ENCODE measurements around the gene RSU1.
A peak's percentile ranks its signal among the peaks of the same experiment; 100 is the strongest.

Gene RSU1

DNA sequence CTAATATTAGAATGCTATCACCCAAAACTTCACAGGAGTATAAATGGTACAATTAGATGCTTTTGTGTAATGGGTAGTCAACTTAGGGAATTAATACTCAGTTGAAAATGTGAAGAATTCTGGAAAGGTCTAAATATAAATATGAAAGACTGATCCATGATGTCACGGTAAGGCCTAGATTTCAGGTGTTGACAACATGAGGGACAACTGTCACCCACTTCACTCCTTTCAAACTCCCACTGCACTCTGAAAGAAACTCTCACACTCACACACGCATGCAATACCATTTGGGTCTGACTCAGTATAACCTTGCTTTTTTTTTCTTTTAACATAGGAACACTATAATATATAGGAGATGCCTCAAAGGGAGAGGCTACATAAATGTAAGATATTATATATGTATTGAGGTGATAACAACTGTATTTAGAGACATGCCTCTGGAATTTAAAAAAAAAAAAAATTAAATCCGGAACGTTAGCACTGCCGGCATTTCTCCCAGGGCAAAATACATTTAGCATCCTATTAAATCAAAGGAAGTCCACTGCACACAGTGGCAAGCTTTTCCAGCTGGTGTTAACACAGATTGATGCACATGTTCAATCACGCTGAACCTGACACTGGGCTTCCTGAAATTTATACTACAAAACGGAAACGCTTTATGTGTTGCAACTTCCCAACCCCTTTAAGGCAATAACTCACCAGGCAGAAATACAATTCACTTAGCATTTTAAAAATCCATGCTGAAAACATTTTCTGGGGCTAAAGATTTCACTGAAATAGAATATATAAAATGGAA is 74.9 kb downstream of the RSU1 start:
- peak; percentile 2 for DNase-seq

DNA sequence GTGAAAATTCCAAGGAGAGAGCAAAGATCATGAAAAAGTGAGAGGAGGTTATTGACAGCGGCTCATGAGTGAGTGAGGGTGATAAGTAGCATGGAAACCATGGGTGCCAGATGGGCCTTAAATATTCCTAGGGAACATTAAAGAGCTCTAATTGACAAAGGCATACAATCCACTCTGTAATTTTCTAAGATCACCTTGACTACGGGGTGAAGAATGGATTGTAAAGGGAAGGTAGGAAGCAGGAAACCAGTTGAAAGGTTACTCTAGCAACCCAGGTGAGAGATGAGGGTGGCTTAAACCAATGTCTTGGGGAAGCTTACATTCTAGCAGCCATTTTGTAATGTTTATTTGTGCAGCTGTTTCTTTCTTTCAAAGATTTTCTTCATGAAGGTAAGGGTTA is 75.7 kb downstream of the RSU1 start:
- no peak for DNase-seq

DNA sequence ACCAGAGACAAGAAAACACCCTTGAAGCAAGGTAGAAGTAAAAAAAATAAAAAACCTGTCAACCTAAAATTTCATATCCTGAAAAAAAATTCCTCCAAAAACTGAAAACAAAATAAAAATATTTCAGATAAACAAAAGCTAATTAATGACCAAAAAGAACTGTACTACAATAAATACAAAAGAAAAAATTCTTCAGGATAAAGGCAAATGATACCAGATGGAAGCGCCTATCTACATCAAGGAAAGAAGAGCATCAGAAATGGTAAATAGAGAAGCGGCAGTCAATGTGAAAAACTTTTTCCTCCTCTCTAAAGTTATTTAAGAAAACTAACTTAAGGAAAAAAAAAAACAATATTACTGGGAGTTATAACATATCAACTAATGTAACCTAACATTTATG is 79.8 kb downstream of the RSU1 start:
- no peak for DNase-seq

DNA sequence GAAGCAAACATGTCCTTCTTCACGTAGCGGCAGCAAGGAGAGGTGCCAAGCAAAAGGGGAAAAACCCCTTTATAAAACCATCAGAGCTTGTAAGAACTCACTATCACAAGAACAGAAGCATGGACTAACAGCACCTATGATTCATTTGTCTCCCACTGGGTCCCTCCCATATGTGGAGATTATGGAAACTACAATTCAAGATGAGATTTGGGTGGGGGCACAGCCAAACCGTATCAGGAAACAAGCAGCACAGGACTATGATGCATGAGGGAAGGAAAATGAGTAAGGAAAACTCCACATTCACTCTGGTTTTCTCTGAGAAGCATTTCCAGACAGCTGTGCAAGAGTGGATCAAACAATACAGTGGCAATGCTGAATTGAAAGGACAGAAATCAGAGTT is 81.6 kb downstream of the RSU1 start:
- no peak for DNase-seq

DNA sequence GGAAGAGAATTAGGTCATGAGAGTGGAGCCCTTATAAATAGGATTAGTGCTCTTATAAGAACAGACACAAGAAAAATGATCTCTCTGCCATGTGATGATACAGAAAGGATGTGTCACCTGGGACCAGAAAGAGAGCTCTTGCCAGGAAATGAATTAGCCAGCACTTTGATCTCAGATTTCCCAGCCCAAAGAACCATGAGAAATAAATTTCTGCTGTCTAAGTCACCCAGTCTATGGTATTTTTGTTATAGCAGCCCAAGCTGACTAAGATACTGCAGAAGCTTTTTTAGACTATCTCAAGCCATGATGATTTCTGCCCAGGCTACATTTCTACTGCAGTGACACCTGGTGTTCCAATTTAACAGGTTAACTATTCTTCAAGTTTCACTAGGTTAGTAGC is 84.8 kb downstream of the RSU1 start:
- no peak for DNase-seq

DNA sequence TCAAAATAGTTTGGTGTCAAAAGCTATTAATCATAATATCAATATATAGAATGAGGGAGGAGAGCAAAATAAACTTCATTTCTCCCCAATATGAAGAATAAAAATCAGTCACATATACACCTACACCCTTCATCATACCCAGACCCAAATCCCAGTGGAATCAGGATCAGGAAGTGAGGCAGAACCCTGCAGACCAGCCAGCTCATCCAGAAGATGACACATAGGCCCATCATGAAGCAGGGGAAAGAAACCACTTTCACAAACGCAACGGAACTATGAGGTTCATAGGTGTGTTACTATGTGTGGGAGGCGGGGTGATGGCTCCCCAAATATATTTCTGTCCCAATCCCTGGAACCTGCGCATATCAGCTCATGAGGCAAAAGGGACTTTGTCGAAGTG is 89.0 kb downstream of the RSU1 start:
- no peak for DNase-seq

DNA sequence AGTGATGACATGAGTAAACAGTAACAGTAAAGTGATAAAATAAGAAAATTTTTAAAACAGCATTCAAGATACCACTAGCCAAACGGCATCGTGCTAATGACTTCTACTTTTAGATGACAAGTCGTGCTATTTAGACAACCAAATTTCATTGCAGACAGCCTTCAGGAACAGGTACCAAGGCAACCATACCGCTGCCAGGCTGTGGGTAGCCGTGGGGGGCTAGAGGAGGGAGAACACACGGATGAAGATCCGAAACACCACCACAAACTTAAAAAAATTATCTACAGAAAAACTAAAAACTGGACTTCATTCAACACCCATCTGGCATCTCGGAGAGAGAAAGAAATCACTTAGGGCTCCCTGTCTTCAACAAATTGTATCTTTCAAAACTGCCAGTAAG is 89.6 kb downstream of the RSU1 start:
- DNase-seq = no peak

DNA sequence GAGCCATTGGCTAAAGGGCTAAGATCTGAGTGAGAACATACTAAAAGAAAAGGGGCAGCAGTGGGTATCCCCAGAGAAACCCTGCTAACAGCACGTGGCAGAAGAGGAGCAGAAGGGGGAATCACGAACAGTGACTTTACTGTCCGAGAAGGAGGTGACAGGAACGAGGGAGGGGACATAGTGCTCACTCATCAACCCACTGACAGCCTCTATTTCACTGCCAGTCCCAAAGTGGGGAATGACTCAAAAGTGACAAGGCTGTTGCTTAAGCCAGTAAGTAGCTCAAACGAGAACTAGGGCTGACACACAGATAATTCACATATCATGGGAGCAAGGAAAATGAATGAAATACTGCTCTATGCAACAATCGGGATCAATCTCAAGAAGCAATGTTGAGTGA is 92.7 kb downstream of the RSU1 start:
- no peak for DNase-seq

DNA sequence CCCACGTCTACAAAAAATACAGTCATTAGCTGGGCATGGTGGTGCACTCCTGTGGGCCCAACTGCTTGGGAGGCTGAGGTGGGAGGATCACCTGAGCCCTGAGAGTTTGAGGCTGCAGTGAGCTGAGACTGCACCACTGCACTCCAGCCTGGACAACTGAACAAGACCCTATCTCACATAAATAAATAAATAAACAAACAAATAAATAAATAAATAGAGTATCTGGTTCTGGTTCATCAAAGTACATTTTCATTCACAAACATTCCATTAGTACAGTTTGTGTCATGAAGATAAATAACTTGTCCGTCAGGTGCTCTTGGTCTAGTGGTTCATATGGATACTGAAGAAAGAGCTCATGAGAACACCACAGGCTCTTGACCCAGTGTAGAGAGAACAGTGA is 96.4 kb downstream of the RSU1 start:
- no peak for DNase-seq

DNA sequence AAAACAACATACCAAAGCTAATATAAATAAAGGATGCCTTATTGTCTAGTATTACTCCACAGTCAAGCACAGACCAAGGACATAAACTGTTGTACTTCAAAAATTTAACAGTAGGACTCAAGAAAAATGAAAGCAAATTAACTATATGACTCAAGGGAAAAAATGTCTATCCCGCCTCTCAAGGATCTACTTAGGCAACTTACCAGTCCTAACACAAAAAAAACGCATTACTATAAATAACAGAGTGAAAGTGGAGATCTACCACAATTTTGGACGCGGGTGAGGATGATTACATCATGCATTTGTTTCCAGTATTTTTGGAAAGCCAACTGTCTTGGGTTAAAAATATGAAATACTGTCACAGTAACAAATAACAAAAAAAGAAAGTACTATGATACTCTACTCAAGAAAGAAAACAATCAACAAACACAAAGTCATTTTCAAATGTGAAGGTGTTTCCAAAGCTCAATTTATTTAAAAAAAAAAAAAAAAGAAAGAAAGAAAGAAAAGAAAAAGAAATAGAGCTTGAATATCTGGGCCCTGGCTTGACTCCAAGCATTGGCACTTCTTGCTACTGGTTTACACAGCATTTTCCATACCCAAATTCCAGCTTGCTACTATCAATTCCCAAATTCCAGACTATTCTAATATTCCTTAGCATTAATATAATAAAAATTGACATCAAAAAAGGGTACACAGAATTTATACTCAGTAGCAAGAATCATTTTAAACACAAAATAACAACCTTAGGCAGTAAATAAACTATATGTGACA is 99.4 kb downstream of the RSU1 start:
- no peak for DNase-seq

DNA sequence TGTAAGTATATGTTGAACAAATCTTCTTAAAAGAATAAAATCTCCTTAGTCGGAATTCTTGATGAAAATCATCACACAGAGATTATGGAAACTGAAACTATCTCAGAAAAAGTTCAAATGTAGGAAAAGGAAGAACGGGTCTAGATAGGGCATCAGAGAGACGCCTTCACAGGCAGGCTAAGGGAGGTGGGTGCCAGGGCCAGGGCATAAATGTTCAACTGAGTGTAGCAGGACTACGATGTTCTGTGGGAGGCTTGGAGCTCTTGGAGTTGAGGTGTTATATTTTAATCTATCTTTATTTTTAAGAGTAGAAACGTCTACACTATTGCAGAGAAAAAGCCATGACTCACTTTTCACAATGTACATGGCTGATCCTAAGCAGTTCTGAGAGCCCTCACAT is 101.2 kb downstream of the RSU1 start:
- no peak for DNase-seq

DNA sequence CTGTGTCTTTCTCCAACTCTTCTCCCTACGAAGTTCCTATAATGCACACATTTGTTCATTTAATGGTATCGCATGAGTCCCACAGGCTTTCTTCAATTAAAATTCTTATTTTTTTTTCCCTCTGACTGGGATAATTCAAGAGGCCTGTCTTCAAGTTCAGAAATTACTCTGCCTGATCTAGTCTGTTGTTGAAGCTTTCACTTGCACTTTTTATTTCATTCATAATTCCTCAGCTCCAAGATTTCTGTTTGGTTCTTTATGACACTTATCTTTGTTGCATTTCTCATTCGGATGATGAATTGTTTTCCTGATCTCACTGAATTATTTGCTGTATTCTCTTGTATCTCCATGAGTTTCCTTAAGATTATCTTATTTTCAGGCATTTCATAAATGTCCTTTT is 103.9 kb downstream of the RSU1 start:
- DNase-seq = no peak

DNA sequence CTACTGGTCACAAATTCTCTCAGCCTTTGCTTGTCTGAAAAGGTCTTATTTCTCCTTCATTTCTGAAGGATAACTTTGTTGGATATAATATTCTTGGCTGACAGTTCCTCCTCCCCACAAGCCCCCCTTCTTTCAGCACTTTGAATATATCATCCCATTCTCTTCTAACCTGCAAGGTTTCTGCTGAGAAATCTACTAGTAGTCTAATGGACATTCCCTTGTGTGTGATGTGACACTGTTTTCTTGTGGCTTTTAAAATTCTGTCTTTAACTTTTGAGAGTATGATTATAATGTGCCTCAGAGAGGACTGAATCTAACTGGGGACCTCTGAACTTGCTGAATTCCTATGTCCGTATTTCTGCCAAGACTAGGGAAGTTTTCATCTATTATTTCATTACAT is 104.3 kb downstream of the RSU1 start:
- no peak for DNase-seq

DNA sequence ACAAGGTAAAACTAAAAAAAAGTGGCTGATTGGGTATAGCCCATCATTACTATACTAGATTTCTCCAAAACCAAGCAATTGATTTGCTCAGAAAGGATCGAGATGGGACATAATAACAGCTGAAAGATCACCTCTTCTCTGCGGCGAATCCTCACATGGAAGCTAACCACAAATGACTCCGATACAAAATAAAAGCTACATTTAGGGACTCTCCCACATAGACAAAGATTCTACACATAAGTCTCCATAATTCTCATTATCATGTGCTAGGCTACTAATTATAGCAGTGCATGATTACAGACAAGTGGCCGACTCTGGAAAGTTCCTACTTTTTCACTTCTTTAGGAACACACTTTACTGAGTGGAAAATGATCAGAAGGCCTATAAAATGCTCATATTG is 116.9 kb downstream of the RSU1 start:
- DNase-seq = no peak

DNA sequence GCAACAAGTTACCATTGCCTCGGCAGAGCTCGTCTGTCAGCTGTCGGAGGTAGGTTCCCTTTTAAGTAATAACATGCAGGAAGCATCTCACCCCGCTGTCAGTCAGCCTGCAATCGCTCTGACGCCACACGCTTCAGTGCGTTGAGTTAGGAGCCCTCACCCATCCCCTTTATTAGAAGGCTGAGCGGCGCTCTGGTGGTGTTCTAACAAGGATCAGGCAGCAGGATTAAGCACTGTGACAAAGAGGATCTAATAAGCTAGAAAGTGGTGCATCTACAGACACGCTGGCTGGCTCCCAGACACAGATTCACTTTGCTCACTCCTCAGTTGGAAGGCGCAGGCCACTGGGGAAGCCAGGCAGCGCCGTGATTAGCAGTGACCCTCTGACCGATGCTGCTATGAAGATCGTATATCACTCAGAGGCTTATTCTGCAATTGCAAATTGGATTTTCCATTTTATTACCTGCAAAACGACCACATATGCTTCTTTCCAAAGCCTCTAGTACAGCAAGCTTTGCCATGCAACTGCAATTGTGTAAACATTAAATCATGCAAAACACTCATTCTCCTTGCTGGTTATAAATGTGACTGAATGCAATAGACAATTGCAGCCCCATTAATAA is 117.7 kb downstream of the RSU1 start:
- DNase-seq = no peak

DNA sequence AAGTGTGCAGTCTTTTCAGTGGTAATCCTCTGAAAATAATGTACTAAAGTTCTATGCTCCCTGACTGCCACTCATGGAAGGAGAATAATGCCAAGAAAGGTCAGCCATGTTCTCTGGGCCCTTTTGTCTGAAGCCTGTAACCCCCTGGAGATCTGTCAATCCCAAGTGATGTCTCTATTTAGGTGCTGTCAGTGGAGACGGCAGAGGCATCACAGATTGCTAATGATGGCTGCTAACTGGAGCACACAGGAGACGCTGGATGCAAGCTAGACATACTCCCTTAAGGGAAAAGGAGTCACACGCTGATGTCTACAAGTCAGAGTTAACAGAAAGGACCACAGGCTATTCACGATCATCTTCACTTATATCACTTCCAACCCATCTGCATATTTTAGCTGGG is 118.8 kb downstream of the RSU1 start:
- no peak for DNase-seq

DNA sequence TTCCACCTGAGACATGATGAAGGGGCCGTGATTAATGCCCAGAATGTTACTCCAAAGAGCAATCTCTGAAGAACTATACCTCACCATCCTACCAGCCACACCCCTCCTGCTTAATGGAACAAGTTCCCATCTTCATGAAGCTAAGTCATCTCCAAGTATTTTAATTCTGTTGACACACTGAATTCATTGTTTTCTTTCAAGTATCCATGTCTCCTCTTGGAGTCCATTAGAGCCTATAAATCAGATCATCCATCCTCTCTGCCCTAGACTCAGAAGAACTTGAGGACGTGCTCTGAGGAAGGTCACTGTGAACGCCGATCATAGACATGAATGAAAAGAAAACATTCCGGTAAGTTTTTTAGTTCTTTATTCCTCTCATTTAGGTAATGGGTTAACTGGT is 126.8 kb downstream of the RSU1 start:
- DNase-seq = no peak

DNA sequence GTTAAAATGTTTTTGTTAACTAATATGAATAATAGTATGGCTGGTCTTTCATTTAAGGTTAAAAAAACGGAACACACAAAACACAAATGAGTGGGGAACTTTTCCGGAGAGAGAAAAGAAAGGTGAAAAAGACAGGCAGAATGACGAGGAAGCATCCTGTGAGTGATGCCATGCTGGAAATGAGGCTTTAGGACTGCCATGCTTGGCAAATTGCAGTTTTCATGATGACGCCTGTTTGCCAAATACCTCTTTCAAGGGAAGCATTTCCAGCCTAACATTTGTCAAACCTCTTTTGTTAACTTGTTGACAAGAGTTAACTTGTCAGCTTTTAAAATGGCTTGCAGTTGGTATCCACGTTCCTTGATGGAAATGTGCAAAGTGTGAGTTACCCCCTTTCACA is 127.5 kb downstream of the RSU1 start:
- no peak for DNase-seq

DNA sequence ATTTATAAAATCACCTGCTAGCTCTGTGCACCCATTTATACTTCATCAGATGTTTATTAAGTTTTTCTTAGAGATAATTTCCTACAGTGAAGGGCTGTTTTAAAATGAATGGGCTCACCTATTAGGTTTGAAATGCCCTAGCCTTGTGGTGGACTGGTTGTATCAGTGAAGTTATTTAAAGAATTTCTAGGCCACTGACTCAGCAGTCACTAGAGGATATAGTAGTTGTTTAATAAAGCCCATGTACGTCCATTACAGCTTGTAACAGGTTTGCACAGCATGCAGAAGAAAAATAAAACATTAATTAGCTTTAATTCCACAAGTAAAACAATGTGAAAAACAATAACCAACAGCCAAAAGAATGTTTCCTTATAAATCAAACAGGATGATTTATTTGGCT is 128.0 kb downstream of the RSU1 start:
- no peak for DNase-seq

DNA sequence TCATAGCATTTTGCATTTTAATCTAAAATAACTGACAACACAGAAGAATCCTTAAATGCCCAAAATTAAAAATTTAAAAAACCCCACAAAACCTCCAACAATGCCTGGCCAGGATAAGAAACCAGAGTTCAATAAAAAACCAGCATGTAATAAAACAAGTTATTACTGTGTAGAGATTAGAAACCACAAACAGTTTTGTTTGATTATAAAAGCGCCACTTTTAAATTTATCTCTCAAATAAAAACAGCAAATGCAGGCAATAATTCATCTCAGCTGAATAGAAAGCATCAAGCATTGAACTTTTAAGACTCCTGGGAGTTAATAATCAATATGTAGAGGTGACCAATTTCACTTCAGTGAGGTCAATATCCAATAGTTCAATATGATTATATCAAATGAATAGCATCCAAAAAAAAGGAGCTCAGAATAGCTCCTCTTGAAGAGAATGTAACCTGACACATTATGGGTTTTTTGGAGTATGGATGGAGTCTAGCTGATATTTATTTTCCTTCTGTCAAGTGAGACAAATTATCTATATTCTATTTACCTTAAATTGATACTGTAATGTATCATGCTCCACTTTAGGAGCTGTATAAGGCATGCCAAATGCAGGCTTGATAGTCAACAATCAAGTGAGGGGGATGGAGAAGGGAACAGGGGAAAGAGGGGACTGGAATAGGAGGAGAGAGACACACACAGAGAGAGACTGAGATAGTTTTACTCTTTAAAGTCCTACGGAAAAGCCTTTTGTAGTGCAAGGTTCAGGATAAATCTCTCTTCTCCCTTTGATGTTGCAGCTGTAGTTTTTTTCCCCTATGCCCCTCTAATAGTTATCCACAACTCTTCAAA is 130.9 kb downstream of the RSU1 start:
- DNase-seq = no peak

DNA sequence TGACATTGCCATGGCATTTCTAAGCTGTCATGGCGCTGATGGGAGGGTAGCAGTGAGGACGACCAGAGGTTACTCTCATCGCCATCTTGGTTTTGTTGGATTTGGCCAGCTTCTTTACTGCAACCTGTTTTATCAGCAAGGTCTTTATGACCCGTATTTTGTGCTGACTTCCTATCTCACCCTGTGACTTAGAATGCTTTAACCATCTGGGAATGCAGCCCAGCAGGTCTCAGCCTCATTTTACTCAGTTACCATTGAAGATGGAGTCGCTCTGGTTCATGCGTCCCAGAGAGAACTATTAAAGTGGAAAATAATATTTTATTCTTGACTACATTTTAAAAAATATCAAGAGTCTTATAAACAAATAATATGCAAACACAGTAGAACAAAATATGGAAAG is 131.7 kb downstream of the RSU1 start:
- no peak for DNase-seq

DNA sequence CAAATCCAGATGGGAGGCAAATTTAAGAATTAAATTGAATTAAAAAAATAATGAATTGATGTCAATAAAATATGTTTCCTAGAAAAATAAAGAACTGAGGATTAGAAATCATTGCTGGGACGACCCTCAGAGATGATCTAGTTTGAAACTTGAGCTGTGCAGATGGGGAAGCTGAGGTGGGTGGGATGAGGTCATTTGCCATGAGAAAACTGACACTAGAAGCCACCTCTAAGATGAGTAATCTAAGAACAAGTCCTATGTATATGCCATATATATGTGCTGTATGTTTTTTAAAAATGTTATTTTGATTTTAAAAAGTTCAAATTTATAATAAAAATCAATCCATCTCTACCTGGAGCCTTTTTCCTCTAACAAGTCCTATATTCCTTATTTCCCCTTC is 135.7 kb downstream of the RSU1 start:
- DNase-seq = no peak

DNA sequence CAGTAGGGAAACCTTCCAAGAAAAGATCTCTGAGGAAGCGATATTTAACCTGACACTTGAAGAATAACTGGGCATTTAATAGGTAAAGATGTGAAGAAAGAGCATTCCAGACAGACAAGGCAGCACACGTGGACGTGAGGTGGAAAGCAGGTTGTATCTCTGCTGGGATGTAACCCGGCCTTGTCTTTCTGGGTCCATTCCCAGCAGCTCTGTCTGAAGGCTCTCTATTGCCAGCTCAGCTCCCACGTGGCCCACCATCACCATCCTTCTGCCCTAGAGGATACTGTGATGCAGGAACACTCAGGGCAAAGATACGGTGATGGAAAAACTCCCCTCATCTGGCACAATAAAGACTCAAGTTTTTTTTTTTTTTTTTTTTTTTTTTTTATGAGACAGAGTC is 137.7 kb downstream of the RSU1 start:
- DNase-seq = no peak

All from right kidney (tissue), 1 donor.